GM20000 (cell line): ENCODE data around the gene RUNX1.

Experiments used
- DNase-seq: peaks from one replicate; pipeline ENCODE4 v3.0.0; 2012; ENCODE audit warnings: low spot score
- CTCF ChIP-seq: IDR thresholded peaks from 2 replicates; pipeline ENCODE4 v1.5.1; 2012; ENCODE audit warnings: mild to moderate bottlenecking, control low read depth; ENCODE audit errors: extremely low read depth, missing control alignments

Gene RUNX1

DNA sequence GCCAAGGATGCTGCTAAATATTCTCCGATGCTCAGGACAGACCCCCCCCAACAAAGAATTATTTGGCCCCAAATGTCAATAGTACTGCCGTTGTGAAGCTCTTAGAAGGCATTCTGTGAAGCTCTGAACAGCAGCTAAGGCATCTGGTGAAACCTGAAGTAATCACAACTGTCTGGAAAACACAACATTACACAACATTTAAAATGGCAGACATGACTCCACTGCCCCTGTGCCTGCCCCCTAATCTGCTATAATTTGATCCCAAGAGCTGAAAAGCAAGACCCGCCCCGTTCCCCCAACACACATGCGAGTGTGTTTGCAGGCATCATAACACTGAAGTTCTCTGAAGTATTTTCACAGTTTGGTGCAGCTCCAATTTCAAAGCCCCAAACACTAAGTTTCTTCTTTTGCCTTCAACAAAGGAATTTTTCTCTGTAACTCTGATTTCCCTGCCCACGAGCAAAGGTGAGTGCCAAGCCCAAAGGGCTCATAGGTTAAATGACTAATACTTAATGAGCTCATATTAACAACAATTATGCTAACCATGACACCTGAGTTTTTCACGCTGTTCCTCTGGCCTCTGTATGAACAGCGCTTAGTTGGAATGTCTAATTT, 251.1 kb downstream of the RUNX1 start:
- DNase-seq, result no peak
- no peak for TF ChIP-seq CTCF

DNA sequence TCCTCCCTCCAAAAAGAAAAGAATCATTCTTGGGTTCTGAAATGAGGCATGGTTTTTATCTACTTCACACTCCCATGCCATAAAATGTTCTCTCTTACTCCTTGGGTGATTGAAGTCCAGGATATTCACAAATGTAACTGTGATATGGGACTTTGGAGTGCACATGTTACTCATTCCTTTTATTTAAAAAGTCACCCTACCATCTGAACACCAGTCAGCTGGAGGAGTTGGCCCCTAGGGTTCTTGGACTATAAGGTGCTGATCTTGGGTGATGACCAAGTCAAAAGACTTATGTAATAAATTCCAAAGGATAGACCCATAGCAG, 251.9 kb downstream of the RUNX1 start:
- no peak for DNase-seq
- no peak for TF ChIP-seq CTCF

GRCh38 chr21:34796518-34797200, 252.4 kb downstream of the RUNX1 start:
- TF ChIP-seq CTCF, result no peak
- DNase-seq, result no peak

DNA sequence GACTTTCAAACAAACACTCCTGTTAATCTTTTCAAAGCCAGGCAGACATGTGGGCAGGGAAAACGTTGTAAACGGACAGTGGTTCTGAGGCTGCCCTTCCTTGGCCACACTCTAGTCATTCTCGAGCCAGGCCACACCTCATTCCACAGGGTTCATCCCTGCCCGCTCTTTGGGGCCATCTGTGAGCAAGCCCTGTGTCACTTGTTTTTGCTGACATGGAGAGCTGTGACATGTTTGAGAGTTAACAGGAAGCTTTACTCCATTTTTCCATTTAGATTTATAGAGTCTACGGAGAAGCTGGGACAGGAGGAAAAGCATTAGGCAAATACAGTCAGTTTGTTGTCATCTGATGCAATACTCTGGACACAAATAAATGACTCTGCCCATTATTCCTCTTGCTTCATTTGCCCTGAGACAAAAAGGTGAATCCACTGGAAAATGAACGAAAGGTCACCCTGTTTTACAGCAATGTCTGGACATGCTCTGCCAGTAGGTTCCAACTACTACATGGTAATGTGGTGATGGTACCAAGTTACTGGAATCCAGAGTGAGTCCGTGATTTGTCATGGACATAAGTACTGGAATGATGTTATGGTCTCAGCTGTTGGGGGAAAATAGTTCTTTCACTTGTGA, 253.4 kb downstream of the RUNX1 start:
- DNase-seq, result no peak
- TF ChIP-seq CTCF, result no peak

GRCh38 chr21:34795175-34795547, 253.9 kb downstream of the RUNX1 start:
- DNase-seq, result no peak
- TF ChIP-seq CTCF, result no peak

- no peak for DNase-seq
- no peak for TF ChIP-seq CTCF
Observed at GRCh38 chr21:34794686-34795085, 254.4 kb downstream of the RUNX1 start.

- no peak for DNase-seq
- no peak for TF ChIP-seq CTCF
Observed at GRCh38 chr21:34793471-34793870, 255.6 kb downstream of the RUNX1 start.
